Transverse colon (tissue), 4 donors: ENCODE data around the gene ANO1. TPM values are rescaled to one million over a fixed set of nuclear protein-coding genes. Genes with fewer than 3 reads are reported as not detected.

Experiments
- DNase-seq: peaks from one replicate; pipeline ENCODE4 v3.0.0-alpha.2; 2019
- H3K27ac ChIP-seq, 4 donors: fragments of 200-600 bp; sonication (generic); 2 replicates each; pipeline ENCODE4 v1.5.1; 2016 to 2018; ENCODE audit warnings: inconsistent platforms in 4 of 4
- H3K27me3 ChIP-seq: fragments of 200-600 bp; sonication (generic); 2 replicates; pipeline ENCODE4 v1.5.1; 2017; ENCODE audit warnings: inconsistent platforms
- H3K36me3 ChIP-seq, 4 donors: fragments of 200-600 bp; sonication (generic); 2 replicates each; pipeline ENCODE4 v1.5.1; 2017 to 2019; ENCODE audit warnings: inconsistent platforms in 4 of 4
- H3K4me1 ChIP-seq, 4 donors: fragments of 200-600 bp; sonication (generic); 2 replicates each; pipeline ENCODE4 v1.5.1; 2017 to 2020; ENCODE audit warnings: inconsistent platforms in 4 of 4
- H3K4me3 ChIP-seq, 4 donors: fragments of 200-600 bp; sonication (generic); 1 replicate in 1 of 4; 2 replicates in 3 of 4; pipeline versions ENCODE4 v1.5.1 to v1.6.1; 2017 to 2019; ENCODE audit warnings: inconsistent platforms in 4 of 4
- H3K9me3 ChIP-seq, 2 donors: fragments of 200-600 bp; sonication (generic); 2 replicates each; pipeline ENCODE4 v1.5.1; 2017 to 2019; ENCODE audit warnings: inconsistent platforms in 2 of 2
- EP300 ChIP-seq: sonication (generic); formaldehyde crosslinking; IDR thresholded peaks from one replicate; pipeline ENCODE4 v1.6.1; 2017; ENCODE audit warnings: antibody characterized with exemption, low read depth
- POLR2A ChIP-seq: fragments of 450-650 bp; IDR thresholded peaks from one replicate; pipeline ENCODE4 v1.6.1; 2016; ENCODE audit warnings: antibody characterized with exemption, mild to moderate bottlenecking, moderate library complexity
- POLR2AphosphoS5 ChIP-seq, 3 donors: sonication (generic); formaldehyde crosslinking; IDR thresholded peaks; one replicate each; pipeline ENCODE4 v1.6.1; 2016; ENCODE audit warnings: antibody characterized with exemption in 3 of 3
- WGBS, 2 donors: methylation state at CpG; one replicate each; pipeline ENCODE4 v1.1.5; 2018; ENCODE audit warnings: low coverage in 1 of 2; 5-methylcytosine and 5-hydroxymethylcytosine counted together
- in situ Hi-C, 4 donors: fragments of 200-750 bp; cut with MboI; loops; one replicate each; pipeline versions ENCODE4 v1.15.0 to v1.15.1; 2017; ENCODE audit warnings: low sequenced_read_pairs in 3 of 4, low pct_ligation_motif_present in 1 of 4, low pct_unique_long_range_greater_than_20kb in 1 of 4
- intact Hi-C: fragments of 100-400 bp; cut with DNase I; formaldehyde crosslinking; loops from one replicate; pipeline ENCODE4 v1.15.1; 2023; ENCODE audit warnings: low total_unique reads
- total RNA-seq, 4 donors: library from RNA; depleted of rRNA; stranded (reverse); fragments of >200 nt; gene quantifications; one replicate each; pipeline ENCODE4 v1.1.0, GENCODE V29; 2016
- TF ChIP-seq, protein P1 (sequence below), 5 experiments: fragments of 200-600 bp in 3 of 5; fragments of 450-650 bp in 2 of 5; sonication (generic) in 3 of 5; IDR thresholded peaks; 1 replicate in 2 of 5; 2 replicates in 3 of 5; pipeline ENCODE4 v1.5.1; 2016 to 2017; ENCODE audit warnings: antibody characterized with exemption in 5 of 5, inconsistent platforms in 3 of 5, mild to moderate bottlenecking in 2 of 5, moderate library complexity in 1 of 5

The ANO1 gene
- total RNA-seq, 4 donors from 2014 or later: 7.9 to 20.9 (median 11.3) TPM

- H3K27ac ChIP-seq: no peak overlapping the region
- peaks cover 0 to 24% (median 6%) of the 10 kb centered on the region in 4 donors for H3K36me3 ChIP-seq
- 78 to 94% methylated on average over 2 to 6 of the region's 6 CpGs for WGBS, 2 donors
- intact Hi-C loops: no loop called here
- H3K27me3 ChIP-seq: no peaks in the 10 kb centered on the region
- H3K4me1 ChIP-seq: peaks cover 10 to 27% (median 23%) of the 10 kb centered on the region in 4 donors
- no peak for DNase-seq
- no peak for TF ChIP-seq EP300
- TF ChIP-seq, protein P1, sequence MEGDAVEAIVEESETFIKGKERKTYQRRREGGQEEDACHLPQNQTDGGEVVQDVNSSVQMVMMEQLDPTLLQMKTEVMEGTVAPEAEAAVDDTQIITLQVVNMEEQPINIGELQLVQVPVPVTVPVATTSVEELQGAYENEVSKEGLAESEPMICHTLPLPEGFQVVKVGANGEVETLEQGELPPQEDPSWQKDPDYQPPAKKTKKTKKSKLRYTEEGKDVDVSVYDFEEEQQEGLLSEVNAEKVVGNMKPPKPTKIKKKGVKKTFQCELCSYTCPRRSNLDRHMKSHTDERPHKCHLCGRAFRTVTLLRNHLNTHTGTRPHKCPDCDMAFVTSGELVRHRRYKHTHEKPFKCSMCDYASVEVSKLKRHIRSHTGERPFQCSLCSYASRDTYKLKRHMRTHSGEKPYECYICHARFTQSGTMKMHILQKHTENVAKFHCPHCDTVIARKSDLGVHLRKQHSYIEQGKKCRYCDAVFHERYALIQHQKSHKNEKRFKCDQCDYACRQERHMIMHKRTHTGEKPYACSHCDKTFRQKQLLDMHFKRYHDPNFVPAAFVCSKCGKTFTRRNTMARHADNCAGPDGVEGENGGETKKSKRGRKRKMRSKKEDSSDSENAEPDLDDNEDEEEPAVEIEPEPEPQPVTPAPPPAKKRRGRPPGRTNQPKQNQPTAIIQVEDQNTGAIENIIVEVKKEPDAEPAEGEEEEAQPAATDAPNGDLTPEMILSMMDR (IDR thresholded peaks at IDR 0.05): no peak
- TF ChIP-seq POLR2AphosphoS5 (IDR thresholded peaks at IDR 0.05): no peak
- TF ChIP-seq POLR2A: no peak
- in situ Hi-C loops: no loop called here
- no peaks in the 10 kb centered on the region for H3K9me3 ChIP-seq
- H3K4me3 ChIP-seq: no peak overlapping the region
Measured at GRCh38 chr11:70206982-70207376, 128.9 kb downstream of the ANO1 start.

DNA sequence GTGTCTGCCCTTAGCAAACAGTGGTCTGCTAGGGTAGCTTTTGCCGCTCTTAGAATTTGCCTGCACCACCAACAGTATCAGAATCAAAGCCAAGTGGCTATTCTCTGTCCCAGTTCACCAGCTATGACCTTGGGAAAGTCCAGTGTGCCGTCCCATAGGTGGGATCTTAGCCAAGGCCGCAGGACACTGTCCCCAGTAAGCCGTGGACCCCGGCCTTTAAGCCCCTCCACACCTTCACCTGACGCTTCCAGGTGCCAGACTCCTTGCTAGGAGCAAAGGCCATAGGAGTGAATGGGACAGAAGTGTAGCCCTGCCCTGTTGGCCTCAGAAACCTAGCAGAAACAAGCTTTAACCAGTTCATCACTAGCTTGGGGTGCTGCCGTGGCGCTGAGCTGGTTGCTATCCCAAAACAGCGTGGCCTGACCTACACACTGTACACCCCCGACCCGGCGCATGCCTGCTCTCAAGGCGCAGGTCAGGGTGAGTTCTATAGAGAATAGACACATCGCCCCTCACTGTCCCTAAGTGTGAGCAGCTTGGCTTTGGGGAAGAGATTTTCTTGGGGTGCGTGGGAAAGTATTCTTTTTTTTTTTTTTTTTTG is 129.5 kb downstream of the ANO1 start:
- 91 to 100% methylated on average over 1 to 15 of the region's 15 CpGs for WGBS, 2 donors
- no peak overlapping the region for H3K27ac ChIP-seq
- H3K36me3 ChIP-seq: peaks cover 0 to 24% (median 6%) of the 10 kb centered on the region in 4 donors
- H3K9me3 ChIP-seq: no peaks in the 10 kb centered on the region
- H3K4me1 ChIP-seq: peaks cover 10 to 32% (median 23%) of the 10 kb centered on the region in 4 donors
- H3K4me3 ChIP-seq: no peak overlapping the region
- no peaks in the 10 kb centered on the region for H3K27me3 ChIP-seq
- in situ Hi-C loops (no loop called here), intact Hi-C loops (no loop called here)
- TF ChIP-seq POLR2AphosphoS5 (IDR thresholded peaks at IDR 0.05): no peak
- TF ChIP-seq EP300: no peak
- no peak for TF ChIP-seq POLR2A
- TF ChIP-seq, protein P1 (IDR thresholded peaks at IDR 0.05): no peak
- DNase-seq: no peak

GRCh38 chr11:70209391-70209912 is 131.3 kb downstream of the ANO1 start:
- intact Hi-C loops: no loop called here
- whole genome bisulfite sequencing, 2 donors: 93 to 95% methylated on average over 4 to 6 of the region's 6 CpGs
- H3K4me3 ChIP-seq: no peak overlapping the region
- H3K36me3 ChIP-seq: peaks cover 0 to 24% (median 6%) of the 10 kb centered on the region in 4 donors
- no peaks in the 10 kb centered on the region for H3K27me3 ChIP-seq
- peaks cover 6 to 26% (median 15%) of the 10 kb centered on the region in 4 donors for H3K4me1 ChIP-seq
- in situ Hi-C loops: no loop called here
- TF ChIP-seq POLR2AphosphoS5 (IDR thresholded peaks at IDR 0.05) (no peak), POLR2A (no peak), EP300 (no peak)
- TF ChIP-seq, protein P1 (IDR thresholded peaks at IDR 0.05): no peak
- no peak overlapping the region for H3K27ac ChIP-seq
- no peak for DNase-seq
- no peaks in the 10 kb centered on the region for H3K9me3 ChIP-seq

DNA sequence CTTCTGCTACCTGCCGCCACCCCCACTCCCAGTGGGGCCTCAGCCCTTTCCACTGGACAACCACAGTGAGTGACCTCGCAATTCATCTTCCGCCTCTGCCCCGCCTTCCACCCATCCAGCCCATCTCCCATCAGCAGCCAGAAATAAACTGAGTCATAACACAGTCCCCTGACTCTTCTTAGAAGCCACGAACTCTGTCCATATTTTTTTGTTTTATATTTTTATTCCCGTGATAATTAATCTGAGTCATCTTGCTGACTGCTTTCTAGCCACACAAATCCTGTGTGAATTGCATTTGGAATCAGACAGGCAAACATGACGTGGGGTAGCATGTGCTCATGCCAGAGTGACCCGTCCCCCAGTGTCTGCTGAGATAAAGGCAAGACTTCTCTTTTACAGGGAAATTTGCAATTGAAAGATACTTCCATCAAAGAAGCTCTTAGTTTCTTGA is 132.0 kb downstream of the ANO1 start:
- Histone ChIP-seq H3K27me3 (no peaks in the 10 kb centered on the region), H3K36me3 (peaks cover 0 to 23% (median 6%) of the 10 kb centered on the region in 4 donors), H3K4me1 (peaks cover under 1 to 20% (median 9%) of the 10 kb centered on the region in 4 donors), H3K4me3 (no peak overlapping the region), H3K27ac (peak overlapping the region in 1 of 4 donors; percentile 5), H3K9me3 (no peaks in the 10 kb centered on the region)
- intact Hi-C loops: no loop called here
- in situ Hi-C loops: no loop called here
- DNase-seq: no peak
- WGBS, 2 donors: 72 to 75% methylated on average over 7 to 8 of the region's 8 CpGs
- TF ChIP-seq EP300: no peak
- TF ChIP-seq, protein P1 (IDR thresholded peaks at IDR 0.05): no peak
- TF ChIP-seq POLR2AphosphoS5 (IDR thresholded peaks at IDR 0.05): no peak
- TF ChIP-seq POLR2A: no peak
